GM18511 (cell line): ENCODE data around the gene PGAM2.
A peak's percentile ranks its signal among the peaks of the same experiment; 100 is the strongest.
"Not testable (repeated sequence)": the region's sequence is repeated elsewhere in the genome, so short reads cannot be mapped to it uniquely, and the experiment has no call there.

Source experiments
- ATAC-seq: cut with Tn5 transposase; IDR thresholded peaks from one replicate; pipeline ENCODE4 v1.9.1; 2021; ENCODE audit warnings: mild to moderate bottlenecking, moderate library complexity; ENCODE audit not compliant: unreplicated experiment

The PGAM2 gene

DNA sequence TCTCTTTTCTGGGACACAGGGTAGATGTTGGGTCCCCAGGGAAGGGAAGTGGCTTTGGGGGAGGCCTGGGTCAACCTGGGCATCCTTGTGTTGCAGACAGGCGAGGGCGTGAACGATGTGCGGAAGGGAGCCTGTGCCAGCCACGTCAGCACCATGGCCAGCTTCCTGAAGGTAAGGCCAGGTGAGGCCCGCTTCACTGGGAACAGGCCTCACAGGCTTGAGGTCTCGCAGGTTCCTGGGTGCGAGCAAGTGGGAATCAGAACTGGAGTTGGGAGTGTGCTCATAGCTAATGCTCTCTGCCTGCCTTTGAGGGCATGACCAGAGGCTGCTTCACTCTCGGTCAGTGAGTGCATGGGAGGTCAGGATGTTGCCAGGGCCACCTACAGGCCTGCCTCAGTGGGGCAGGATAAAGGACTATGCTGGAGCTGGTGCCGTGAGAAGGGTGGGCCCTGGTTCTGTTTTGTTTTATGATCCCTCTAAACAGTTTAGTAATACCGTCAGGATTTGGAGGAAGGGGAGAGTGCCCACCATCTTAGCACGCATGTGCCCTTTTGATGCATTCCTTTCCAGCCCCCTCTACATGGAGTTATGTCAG lies 12.5 kb downstream of the PGAM2 start:
- ATAC-seq: no peak

DNA sequence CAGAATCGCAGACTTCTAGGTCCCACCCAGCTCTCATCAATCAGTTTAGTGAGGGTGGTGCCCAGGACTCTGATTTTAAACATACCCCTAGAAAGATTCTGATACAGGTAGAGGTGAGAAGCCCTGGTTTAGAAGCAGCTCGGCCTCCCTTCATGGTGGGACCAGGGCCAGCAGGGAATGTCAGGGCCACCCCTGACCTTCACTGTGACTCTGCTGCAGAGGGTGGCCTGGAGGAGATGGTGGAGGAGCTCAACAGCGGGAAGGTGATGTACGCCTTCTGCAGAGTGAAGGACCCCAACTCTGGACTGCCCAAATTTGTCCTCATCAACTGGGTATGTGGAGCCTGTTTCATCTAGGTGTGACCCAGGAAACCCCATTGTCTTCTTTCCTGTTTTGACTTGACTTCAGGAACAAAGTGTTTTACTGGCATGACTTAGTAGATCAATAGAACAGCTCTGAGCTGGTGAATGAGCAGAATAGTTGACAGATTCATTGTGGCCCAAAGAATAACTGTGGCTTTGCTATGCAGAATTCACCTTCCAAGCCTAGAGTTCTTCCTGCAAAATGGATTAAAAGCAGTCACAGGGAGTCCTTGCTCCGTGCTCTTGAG lies 13.7 kb downstream of the PGAM2 start:
- no peak for ATAC-seq

DNA sequence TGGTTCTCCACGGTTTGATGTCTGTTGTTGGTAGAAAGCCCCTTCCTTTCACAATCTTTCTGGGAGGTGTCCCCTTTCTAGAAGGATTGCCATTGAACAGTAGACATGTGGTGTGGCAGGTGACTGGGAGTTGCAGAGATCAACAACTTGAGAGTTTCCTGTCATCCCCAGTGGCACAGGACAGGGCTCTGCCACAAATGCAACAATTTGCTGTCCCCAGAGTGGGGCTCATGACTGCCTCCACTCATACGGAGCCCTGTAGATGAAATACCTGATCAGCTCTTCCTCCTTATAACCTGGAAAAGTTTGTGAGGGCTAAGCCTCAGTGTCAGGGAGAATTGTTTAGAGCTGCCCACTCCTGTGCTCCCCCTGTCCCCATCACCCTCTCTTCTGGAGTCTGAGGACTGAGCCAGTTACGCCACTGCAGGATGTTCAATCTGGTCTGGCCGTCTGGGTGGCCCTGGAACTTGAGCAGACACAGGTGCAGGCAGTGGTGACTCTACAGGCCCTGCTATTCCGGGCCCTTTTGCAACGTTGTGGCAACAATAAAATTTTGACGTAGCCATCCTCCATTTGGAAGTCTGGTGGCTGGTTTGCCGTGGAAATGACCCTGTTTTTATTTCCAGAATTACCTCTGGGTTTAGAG lies 14.3 kb downstream of the PGAM2 start:
- no peak for ATAC-seq

DNA sequence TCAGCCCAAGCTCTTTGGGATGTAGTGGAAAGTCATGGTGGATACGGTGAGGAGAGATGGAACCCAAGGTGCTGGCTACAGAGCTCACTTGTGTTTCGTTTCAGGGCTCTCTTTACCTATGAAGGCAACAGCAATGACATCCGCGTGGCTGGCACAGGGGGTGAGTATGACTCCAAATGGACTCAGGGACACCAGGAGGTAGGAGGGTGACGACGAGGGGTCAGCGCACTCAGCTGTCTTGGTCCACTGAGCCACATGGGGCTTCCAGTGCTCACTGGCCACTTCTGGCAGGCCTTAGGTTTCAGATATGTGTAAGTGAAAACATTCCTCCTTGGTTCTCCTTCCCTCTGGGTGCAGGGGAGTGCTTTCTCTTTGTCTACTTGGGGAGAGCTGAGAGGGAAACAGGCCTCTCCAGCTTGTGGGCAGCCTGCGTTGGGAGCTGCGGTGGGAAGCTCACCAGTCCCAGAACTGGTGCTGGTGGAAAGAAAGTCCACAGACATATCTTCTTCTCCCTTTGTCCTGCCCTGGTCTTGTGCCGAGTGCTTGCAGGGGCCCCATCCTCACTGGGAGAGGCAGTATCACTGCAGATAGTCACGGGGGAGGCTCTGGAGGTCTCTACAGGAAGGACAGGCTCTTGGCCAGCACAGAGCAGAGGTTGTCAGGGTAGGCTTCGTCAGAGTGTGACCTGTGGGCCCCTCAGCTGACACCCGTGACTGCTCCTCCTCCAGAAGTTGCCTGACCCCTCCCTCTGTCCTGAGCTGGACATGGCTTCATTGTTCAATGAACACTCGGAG lies 15.0 kb downstream of the PGAM2 start:
- no peak for ATAC-seq

DNA sequence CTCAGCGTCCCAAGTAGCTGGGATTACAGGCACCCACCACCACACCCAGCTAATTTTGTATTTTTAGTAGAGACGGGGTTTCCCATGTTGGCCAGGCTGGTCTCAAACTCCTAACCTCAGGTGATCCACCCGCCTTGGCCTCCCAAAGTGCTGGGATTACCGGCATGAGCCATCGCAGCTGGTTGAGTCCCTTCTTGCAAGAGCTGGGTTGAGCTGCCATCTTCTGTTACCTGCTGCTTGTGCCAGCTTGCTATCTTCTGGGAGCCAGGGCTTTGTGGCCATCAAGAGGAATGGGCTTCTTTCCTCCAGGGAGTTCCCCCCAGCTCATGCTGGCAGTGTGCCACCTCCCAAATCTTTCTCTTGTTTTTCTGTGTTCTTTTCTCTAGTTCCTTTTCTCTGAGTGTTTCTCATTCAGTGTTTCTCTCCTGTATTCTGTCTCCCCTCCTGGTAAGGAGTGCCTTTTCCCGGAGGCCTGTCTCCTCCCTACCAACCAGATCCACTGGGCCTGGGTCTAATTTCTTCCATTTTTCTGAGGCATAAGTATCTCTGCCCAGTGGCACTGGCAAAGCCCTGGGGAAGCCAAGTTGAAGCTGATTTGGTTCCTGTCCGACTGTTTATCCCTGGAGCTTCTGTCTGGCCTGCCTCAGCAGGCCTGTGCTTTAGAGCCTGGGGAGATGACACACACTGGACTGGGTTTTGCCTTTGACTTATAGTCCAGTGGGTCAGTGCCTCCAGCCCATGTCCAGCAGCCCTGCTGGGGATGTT lies 17.2 kb downstream of the PGAM2 start:
- ATAC-seq: no peak

DNA sequence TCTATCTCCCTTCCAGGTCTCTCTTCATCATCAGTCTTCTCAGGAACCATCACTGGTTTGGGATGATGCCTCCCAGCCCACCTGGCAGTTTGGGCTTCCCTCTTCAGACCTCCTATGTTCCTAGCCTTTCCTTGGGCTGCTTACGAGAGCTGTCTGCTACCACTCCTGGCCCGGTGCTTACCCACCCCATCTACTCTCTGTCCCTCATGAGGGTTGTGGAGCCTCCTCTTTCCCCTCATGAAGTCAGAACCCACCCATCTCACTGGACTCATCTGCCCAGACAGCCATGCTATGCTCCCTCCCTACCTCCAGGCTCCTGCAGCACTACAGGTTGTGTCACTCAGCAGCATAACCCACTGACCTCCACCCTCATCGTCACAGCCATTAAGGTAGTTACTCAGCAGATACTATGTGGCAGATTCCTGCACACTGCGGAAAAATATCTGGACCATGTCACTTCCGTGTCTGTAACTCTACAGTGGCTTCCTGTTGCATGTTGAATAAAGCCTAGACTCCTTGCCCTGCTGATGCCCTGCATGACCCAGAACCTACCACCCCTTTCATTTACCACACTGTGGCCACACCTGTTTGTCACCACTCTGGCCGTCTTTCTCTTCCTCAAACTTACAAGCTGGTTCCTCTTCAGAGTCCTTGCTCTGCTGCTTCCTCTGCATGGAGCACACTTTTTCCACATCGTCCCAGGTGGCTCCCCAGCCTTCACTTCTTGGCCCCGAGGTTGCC lies 18.9 kb downstream of the PGAM2 start:
- ATAC-seq: peak; percentile 68

DNA sequence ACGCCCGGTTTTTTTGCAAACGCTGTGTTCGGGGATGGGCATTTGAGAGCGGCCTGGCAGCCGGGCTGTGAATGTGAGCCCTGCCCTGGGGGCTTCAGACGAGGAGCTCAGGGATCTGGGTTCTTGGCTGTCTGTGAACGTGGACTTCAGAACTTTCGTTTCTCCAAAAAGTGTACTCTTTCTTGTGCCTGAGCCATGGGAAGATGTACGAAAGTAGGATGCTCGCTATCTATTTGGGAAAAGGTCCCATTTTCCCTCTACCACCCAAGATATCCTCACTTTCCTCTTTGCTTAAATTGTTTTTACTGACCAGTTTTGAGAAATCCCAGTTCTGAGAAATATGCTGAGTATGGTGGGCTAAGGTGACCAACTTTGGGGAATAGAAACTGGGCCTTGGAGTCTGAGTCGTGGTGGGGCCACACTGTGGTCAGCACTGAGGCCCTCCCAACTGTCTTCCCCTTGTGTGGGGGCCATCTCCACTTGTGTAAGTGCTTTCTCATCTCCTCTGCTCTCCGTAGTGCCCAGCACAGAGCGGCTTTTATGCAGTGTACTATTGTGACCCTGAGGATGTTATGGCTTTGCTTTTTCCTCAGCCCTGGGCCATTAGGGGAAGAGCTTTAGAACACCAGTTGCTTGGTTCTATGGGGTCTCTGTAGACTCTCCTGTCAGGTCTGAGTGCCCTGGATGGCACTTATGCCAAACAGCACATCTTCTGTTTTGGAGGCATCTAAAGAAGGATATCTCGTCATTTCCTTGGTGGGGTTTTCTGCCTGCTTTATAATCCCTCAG lies 19.9 kb downstream of the PGAM2 start:
- ATAC-seq: peak; percentile 22

DNA sequence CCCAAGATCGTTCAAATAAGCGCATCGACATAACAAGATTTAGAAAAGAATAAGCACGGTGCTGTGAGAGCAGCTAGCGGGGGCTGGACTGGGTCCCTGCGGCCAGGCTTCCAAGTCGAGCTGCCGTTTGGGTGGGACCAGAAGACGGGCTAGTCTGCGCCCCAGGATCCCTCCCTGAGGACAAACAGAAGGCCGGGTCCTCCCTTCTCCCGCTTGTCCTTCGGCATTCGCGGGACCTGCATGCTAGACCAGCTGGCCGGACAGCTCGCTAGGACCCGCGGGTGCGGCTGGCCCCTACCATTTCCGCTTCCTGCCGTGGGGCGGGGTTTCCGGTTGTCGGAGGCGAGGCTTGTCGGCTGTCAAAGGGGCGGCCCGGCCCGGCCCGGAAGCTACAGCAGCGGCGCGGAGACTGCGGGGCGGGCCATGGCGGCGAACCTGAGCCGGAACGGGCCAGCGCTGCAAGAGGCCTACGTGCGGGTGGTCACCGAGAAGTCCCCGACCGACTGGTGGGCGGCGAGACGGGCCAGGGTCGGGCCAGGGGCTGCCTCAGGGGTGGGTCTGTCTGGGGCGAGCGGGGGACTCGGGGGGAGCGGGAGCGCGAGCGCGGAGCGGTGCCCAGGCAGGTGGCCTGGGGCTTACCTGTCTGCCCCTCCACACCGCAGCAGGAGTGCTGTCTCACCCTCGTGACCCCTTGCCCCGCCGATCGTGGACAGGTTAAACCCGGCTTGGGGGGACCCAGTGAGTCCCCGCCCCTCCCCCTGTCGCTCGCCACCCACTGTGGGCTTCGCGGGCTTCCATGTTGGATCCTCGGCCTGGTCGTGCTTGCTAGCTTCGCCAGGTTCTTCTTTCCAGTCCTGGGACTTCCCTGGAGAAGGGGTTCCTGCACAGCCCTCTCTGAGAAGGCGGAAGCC lies 20.8 kb downstream of the PGAM2 start, which contains the start of gene DBNL:
DBNL (plus strand) TSS at position 388 of the 911 bp plus-strand sequence; CDS start at position 424, 36 bp downstream.
- ATAC-seq: peak; percentile 74

DNA sequence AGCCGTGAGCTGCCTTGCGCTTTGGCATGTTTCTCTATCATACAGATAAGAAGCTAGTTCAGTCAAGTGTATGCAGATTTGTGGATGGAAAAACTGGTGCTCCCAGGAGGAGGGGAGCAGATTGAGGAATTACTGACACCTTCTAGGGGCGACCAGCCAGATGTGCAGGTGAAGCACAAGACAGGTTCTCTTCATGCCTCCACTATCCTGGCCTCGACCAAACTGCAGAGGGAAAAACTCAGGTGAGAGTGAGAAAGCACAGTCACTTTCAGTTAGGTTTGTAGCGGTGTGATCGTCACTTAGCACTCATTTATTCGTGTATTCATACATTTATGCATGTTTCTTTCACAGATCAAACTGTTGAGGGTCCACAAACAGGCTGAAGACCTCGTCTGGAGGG lies 21.5 kb downstream of the PGAM2 start:
- ATAC-seq: no peak

DNA sequence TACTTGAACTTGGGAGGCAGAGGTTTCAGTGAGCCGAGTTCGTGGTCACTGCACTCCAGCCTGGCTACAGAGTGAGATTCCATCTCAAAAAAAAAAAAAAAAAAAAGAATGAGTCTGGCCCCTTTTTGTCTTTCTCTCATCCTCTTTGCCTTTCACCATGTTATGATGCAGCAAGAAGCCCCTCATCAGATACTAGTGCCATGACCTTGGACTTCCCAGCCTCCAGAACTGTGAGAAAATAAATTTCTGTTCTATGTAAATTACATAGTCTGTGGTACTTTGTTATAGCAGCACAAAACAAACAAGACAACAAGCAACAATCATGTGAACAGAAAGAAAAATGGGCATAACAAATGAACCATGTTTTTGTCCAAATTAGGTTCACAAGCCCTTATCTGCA lies 23.1 kb downstream of the PGAM2 start:
- no peak for ATAC-seq

DNA sequence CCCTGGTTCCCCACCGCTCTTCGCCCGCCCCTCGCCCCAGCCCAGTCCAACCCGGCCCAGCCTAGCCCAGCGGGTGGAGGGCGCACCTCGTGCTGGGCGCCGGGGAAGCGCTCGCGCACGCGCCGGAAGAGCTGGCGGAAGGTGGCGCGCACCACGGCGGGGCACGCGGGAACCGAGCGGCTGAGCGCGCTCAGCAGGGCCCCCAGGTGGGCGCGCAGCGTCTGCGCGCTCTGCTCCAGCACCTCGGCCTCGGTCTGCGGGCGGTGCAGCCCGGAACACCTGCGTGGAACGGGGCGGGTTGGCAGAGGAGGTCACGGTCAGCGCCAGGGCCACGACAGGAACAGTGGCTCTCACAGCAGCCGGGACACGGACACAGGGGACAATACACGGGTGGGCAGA lies 24.9 kb downstream of the PGAM2 start:
- ATAC-seq: peak; percentile 48

DNA sequence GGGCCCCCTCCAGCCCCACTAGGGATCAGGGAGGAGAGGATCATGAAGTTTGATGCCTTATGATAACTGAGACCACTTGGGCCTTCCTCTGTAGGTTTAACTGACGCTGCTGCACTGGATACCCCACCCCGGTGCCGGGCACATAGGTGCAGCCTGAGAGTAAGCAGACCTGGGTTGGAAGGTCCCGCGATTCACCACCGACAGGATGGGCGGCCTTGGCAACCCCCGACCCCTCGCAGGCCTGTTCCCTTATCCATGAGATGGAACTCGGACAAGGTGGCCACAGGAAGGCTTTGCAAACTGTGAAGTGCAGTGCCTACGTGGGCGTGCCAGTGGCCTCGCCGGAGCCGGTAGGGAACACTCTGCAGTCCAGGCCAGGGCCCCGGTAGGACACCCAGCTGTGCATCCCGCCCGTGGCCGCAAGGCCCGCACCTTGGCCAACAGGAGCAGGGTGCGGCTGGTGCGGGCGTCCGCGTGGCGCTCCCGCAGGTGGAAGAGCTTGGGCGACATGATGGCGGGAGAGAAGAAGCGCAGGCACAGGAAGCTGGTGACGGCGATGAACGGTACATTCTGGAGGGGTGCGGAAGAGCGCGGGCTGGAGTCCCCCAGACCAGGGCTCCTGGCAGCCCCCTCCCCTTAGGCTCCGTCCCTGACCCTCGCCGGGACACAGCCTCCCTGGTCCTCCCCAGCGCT lies 25.4 kb downstream of the PGAM2 start:
- peak; percentile 5 for ATAC-seq

DNA sequence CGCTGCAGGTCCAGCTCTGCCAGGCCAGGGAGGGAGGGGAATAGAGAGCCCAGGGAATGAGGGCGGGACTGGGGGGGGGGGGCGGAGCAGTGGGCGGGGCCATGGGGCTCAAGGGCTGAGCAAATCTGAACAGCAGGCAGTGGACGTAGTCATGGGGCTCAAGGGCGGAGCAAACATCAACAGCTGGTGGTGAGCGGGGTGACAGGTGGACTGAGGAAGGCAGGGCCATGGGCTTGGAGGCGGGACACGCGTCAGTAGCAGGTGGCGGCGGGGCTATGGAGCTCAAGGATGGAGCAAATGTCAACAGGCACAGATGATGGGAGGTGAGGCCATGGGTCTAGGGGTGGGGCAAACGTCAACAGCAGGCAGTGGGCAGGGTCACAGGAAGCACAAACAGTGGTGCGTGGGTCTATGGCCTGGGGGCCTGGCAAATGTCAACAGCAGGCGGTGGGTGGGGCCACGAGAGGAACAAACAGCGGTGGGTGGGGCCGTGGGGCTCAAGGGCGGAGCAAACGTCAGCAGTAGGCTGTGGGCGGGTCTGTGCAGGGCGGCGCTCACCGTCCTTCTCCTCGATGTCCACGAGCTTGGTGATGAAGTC lies 26.3 kb downstream of the PGAM2 start:
- ATAC-seq: peak; percentile 69

DNA sequence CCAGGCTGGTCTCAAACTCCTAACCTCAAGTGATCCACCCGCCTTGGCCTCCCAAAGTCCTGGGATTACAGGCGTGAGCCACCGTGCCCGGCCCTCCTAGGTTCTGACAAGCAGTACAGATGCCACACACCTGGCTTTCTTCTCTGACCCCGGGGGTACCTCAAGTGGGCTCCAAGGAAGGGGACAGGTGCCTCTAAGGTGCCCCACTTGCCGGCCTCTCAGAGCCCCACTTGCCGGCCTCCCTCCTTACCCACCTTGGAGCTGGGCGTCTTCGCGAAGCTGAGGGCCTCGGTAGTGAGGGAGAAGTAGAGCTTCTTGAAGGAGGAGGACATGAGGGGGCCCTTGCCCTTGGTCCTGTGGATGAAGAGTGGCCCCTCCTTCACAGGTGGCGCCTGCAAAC lies 26.8 kb downstream of the PGAM2 start:
- ATAC-seq: not testable (repeated sequence)

DNA sequence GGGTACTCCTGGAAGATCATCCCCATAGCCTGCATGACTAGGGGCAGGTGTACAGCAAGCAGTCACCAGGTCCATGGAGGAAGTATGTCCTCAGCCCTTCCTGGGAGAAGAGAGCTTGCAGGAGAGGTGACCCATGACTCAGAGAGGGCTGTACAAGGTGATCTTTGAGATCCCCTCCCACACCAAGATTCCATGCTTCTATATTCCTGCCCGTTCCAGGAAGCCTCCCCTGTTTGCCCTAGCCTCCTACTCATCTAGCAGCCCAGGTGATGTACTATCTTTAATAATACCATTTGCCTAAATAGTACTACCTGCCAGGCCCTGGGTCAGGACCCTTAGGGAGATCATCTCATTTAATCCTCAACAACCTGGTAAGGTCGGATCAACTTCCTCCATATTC lies 27.4 kb downstream of the PGAM2 start:
- not testable (repeated sequence) for ATAC-seq

DNA sequence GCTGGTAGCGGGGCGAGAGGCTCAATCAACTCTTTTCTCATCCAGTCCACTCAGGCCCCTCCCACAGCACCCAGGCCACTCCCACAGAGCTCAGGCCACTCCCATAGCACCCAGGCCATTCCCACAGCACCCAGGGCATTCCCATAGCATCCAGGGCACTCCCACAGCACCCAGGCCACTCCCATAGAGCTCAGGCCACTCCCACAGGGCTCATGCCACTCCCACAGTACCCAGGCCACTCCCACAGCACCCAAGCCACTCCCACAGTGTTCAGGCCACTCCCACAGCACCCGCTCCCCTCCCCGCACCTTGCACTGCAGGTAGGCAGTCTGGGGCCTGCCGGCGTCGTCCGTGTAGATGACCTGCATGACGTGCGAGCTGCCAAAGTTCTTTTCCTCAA lies 29.0 kb downstream of the PGAM2 start:
- ATAC-seq: not testable (repeated sequence)
